ENCODE measurements around the gene ITPRIP. TPM values are rescaled to one million over a fixed set of nuclear protein-coding genes. Genes with fewer than 3 reads are reported as not detected.

The ITPRIP gene
- total RNA-seq, 2 experiments from 2014 or later = 15.6 to 16.6 TPM

DNA sequence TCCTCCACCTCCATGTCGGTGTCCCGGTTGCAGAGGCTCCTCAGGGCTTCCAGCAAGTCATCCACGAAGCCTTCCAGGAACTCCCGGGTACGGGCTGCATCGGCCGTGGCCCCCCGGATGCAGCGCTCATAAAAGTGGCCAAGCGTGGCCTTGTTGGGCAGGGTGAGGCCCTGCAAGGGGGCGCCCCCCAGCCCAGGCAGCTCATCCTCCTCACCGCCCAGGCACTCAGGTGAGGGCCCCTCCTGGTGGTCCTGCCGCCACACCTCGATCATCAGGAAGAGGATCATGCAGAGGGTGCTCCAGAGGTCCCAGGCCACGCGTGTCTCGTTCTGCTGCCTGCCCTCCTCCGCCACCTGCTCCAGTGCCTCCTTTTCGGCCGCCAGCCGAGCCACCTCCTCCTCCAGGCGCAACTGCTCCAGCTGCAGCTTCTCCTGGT lies 22.8 kb downstream of the ITPRIP start:
- Mint-ChIP-seq H3K36me3 (peaks cover 30% of the 10 kb centered on the region), H3K27ac (no peak overlapping the region), H3K4me1 (ENCODE audit: low read depth) (peaks cover 27% of the 10 kb centered on the region), H3K27me3 (no peaks in the 10 kb centered on the region), H3K9me3 (no peaks in the 10 kb centered on the region), H3K4me3 (no peak overlapping the region)
- ChIA-PET POLR2A (no interaction called here), CTCF (interaction anchor here (0.9 to 2.5 kb wide), 3 partner anchors 10 to 41 kb away, joined by 4 to 12 read pairs (median 4); no protein-coding TSS in a partner anchor)
- no peak for DNase-seq
- intact Hi-C loops (cut with micrococcal nuclease) = no loop called here

DNA sequence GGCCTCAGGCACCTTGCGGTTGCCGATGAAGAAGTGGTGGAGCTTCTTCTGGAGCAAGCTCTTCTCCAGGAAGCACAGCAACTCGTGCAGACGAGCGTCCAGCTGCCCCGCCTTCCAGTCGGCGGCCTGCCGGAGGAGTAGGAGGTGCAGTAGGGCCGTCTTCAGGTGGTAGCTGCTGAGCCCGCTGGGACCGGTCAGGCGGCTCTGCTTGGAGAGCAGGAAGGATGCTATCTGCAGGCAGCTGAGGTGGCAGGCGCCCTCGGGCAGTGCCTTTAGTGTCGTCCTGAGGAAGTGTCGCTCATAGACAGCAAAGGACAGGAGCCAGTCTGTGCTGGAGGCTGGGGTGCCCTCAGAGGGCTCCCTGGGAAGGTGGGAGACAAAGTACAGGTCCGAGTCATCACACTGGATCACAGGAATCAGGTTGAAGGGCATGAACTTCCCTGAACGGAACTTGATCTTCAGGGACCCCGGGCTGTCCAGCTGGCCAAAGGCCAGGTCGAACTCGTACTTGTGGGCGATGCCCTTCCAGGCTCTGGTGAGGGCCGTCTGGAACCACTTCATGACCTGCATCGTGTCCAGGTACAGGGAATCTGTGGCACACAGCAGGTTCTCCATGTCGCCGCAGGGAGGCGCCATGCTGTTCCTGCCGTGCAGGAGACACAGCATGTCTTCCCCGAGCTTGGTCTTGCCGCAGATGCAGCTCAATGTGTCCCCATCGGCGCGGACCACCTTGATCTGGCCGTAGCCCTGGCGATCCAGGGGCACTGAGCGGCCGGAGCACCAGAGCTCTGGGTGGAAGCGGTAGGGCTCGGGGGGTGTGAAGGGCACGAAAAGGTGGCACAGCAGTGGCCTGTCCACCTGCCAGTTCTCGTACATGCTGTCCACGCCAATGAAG lies 23.4 kb downstream of the ITPRIP start:
- Mint-ChIP-seq H3K27me3 (no peaks in the 10 kb centered on the region), H3K36me3 (peaks cover 30% of the 10 kb centered on the region), H3K9me3 (no peaks in the 10 kb centered on the region), H3K27ac (no peak overlapping the region), H3K4me3 (no peak overlapping the region), H3K4me1 (ENCODE audit: low read depth) (peaks cover 28% of the 10 kb centered on the region)
- POLR2A ChIA-PET = interaction anchor here (1.3 kb wide), 1 partner anchor 23 kb away, joined by 3 read pairs; the partner anchor contains the start of gene ITPRIP
- no peak for DNase-seq
- CTCF ChIA-PET = interaction anchor here (0.6 to 13.2 kb wide), 4 partner anchors 9 to 39 kb away, joined by 3 to 186 read pairs (median 8); partner anchors contain the start of gene CFAP58
- intact Hi-C loops (cut with micrococcal nuclease) = no loop called here

DNA sequence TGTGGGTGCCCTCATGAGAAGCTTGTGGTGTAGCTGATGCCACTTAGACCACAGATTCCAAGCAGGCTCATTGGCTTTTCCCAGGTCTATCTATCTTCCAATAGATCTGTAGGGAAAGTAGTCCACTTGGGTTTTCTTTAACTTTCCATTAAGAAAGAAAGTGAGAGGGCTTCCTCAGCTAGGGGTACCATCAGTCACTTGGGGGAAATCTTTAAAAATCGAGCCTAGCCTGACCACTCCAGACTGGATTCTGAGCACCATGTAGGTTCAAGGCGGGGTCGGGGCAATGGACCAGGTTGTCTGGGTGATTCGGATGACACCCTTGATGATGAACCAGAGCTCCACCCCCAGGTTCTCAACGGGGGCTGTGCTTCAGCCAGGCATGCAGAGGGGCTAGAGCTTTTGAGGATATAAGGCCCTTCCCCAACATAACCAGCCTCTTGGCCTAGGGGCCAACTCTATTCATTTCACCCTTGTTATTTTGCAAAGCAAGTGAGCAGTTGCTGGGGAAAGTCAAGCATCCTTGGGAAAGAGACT lies 27.0 kb downstream of the ITPRIP start:
- DNase-seq = no peak
- Mint-ChIP-seq H3K4me1 (ENCODE audit: low read depth) (peaks cover 42% of the 10 kb centered on the region), H3K4me3 (no peak overlapping the region), H3K9me3 (no peaks in the 10 kb centered on the region), H3K36me3 (peaks cover 27% of the 10 kb centered on the region), H3K27me3 (no peaks in the 10 kb centered on the region), H3K27ac (no peak overlapping the region)
- intact Hi-C loops (cut with micrococcal nuclease) = no loop called here
- POLR2A ChIA-PET = no interaction called here
- CTCF ChIA-PET = interaction anchor here (1.5 to 13.2 kb wide), 4 partner anchors 7 to 42 kb away, joined by 4 to 186 read pairs (median 6); partner anchors contain the start of gene CFAP58

DNA sequence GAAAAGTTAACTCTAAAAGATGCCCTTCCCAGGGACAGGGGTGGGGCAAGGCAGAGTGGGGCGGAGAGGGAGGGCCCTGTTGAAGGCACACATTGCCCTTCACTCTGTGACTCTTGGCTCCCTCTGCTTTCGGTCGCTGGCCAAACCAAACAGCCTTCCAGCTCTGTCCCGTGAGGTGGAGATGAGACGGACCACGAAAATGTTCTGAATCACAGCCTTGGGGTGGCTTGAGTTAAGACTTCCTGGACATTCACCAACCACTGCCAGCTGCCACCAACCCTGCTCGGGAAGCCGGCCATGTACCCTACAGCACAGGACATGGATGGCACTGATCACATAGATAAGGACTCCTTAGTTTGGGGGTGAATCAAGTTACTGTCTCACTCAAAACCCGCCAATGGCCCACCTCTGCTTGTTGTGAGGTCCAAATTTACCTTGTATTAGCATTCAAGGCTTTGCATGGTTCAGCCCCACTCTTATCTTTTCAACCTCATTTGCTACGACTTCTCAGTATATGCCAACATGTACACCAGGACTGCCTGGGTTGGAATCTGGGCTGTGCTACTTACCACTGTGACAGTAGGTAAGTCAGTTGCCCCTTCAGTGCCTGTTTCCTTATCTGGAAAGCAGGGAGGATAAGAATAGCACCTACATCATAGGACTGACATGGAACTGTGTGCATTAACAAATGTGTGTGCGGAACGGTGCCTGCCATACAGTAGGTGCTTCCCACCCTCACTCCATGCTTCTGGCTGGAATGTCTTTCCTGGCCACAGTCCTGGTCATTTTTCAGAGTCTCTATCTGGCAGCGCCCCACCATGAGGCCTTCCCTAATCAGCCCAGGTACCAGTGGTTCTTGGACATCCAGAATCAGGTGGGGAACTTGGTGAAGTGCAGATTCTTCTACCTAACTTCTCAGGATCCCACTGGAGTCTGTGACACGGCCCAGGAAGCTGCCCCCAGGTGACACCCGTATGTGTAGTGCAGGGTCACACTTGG lies 28.0 kb downstream of the ITPRIP start:
- H3K4me3 Mint-ChIP-seq = no peak overlapping the region
- H3K9me3 Mint-ChIP-seq = no peaks in the 10 kb centered on the region
- H3K27me3 Mint-ChIP-seq = peaks cover 5% of the 10 kb centered on the region
- H3K4me1 Mint-ChIP-seq (ENCODE audit: low read depth) = peaks cover 49% of the 10 kb centered on the region
- no peak for DNase-seq
- no peak overlapping the region for H3K27ac Mint-ChIP-seq
- POLR2A ChIA-PET = no interaction called here
- CTCF ChIA-PET = interaction anchor here (1.3 to 13.2 kb wide), 4 partner anchors 18 to 41 kb away, joined by 3 to 186 read pairs (median 6); no protein-coding TSS in a partner anchor
- peaks cover 24% of the 10 kb centered on the region for H3K36me3 Mint-ChIP-seq
- intact Hi-C loops (cut with micrococcal nuclease) = loop anchor here (2.0 kb wide), 1 partner anchor 41 kb away; the partner anchor contains the start of gene GSTO2

DNA sequence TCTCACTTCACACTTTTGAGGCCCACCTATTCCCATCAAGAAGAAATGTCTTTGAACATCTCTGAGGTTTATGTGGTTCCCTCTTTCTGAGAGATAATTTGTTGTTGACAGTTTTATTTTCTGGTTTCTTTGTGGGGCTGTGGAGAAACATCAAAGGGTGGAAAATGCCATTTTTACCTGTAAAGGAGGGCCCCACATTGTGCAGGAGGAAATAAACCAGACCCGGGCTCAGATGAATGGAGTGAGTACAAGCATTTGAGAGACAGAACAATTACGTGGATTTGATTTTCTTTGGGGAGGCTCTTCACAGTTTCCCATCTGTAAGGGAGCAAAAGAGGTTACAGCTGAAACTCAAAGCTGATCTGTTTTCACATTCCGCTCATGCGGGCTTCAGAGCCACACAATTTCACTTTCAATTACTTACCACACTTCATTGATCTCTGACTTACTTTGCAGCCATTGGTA lies 29.8 kb downstream of the ITPRIP start:
- ChIA-PET POLR2A (interaction anchor here (0.7 to 1.1 kb wide), 2 partner anchors 14 to 21 kb away, joined by 3 to 4 read pairs; no protein-coding TSS in a partner anchor), CTCF (interaction anchor here (1.4 to 13.2 kb wide), 5 partner anchors 16 to 45 kb away, joined by 4 to 186 read pairs (median 82); partner anchors contain the start of genes CFAP58 and ITPRIP)
- peaks cover 19% of the 10 kb centered on the region for H3K36me3 Mint-ChIP-seq
- H3K4me1 Mint-ChIP-seq (ENCODE audit: low read depth) = peaks cover 49% of the 10 kb centered on the region
- intact Hi-C loops (cut with micrococcal nuclease) = loop anchor here (1.0 to 2.0 kb wide), 3 partner anchors 21 to 40 kb away; partner anchors contain the start of genes GSTO2 and ITPRIP
- H3K9me3 Mint-ChIP-seq = no peaks in the 10 kb centered on the region
- H3K27ac Mint-ChIP-seq = peak overlapping the region; percentile 44
- H3K27me3 Mint-ChIP-seq = peaks cover 5% of the 10 kb centered on the region
- peak; percentile 54 for DNase-seq
- H3K4me3 Mint-ChIP-seq = no peak overlapping the region

DNA sequence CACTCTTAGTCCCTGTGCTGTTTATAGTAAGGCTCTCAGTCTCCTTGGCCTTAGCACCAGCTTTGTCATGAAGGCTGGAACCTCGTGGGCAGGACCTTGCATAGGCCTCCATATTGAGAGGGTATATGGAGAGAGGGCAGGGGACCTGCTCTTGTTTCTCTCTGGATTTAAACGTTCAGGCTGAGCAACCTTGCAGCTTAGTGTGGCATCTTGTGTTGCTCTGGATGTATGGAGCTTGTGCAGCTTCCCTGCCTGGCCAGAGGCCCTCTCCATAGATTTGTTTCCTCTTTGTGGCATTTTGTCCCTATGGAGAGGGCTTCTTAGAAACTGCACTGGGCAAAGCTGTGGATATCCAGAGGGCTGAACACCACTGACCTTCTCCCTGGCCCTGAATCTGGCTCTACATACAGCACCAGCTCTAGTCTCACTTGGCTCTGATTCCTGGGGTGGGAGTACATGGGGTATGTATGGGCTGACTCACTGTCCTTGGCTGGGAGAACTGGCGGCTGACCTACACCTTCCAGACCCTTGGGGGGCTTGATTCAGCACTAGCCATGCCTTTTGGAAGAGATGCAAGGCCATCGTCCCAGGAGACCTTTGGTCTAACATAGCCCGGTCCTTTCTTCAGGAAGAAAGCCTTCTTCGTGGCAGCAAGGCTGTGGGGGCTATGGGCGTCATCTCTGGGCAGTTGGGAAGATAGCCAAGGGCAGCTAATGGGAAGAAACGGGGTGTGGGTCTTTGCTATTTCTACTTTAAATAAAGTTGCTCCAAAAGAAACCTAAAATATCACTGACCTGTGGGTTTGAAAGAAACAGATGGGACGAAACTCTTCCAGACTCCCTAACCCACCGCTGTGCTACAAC lies 30.5 kb downstream of the ITPRIP start:
- Mint-ChIP-seq H3K36me3 (peaks cover 13% of the 10 kb centered on the region), H3K4me1 (ENCODE audit: low read depth) (peaks cover 49% of the 10 kb centered on the region), H3K27me3 (peaks cover 5% of the 10 kb centered on the region), H3K9me3 (no peaks in the 10 kb centered on the region), H3K27ac (peak overlapping the region; percentile 44), H3K4me3 (no peak overlapping the region)
- ChIA-PET POLR2A (interaction anchor here (0.8 to 2.9 kb wide), 3 partner anchors 31 to 42 kb away, joined by 3 to 17 read pairs (median 13); partner anchors contain the start of genes GSTO2 and ITPRIP), CTCF (interaction anchor here (3.4 to 13.2 kb wide), 7 partner anchors 14 to 46 kb away, joined by 23 to 186 read pairs (median 43); partner anchors contain the start of genes CFAP58 and ITPRIP)
- DNase-seq = no peak
- intact Hi-C loops (cut with micrococcal nuclease) = loop anchor here (1.0 to 2.0 kb wide), 3 partner anchors 21 to 39 kb away; partner anchors contain the start of genes GSTO2 and ITPRIP

DNA sequence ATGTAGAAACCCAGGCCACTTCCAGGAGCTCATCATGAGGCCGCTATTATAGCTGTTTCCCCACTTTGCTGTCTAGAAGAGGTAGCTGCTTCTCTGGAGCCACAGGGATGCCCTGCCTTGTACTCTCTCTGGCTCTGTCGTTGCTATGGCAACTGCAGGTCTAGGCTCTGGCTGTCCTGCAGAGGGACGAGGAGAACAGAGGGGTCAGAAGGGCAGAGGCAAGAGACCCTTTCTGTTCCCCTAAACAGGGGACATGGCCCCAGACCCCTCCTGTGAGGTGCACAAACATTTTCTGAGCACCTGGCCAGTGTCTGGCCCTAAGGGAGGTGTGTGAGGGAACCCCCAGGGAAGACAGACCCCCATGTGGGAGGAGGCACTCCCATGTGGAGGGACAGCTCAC lies 31.4 kb downstream of the ITPRIP start:
- intact Hi-C loops (cut with micrococcal nuclease) = no loop called here
- ChIA-PET POLR2A (interaction anchor here (0.8 to 2.9 kb wide), 3 partner anchors 32 to 43 kb away, joined by 3 to 17 read pairs (median 13); partner anchors contain the start of genes GSTO2 and ITPRIP), CTCF (interaction anchor here (1.3 to 13.2 kb wide), 8 partner anchors 12 to 47 kb away, joined by 5 to 186 read pairs (median 41); partner anchors contain the start of genes CFAP58 and ITPRIP)
- peaks cover 2% of the 10 kb centered on the region for H3K9me3 Mint-ChIP-seq
- H3K27me3 Mint-ChIP-seq = peaks cover 5% of the 10 kb centered on the region
- H3K36me3 Mint-ChIP-seq = peaks cover 6% of the 10 kb centered on the region
- H3K4me3 Mint-ChIP-seq = no peak overlapping the region
- no peak overlapping the region for H3K27ac Mint-ChIP-seq
- H3K4me1 Mint-ChIP-seq (ENCODE audit: low read depth) = peaks cover 41% of the 10 kb centered on the region
- no peak for DNase-seq

DNA sequence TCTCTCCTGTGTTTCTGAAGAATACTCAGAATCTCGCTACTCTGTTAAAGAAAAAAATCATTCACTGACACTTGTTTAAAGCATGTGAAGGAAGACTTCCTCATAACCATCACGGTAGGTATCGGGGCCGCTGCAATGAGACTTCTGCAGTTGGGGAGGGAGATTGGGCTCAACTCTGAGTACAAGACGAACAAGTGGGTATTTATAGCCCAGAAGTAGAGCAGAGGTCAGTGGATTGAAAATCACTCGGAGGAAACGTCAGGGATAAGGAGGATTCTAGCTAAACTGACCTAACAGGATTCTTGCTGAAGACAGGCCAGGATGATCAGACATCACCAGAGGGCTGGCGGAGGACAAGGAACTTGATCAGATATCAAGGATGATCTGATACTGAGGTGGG lies 33.3 kb downstream of the ITPRIP start:
- H3K27ac Mint-ChIP-seq = no peak overlapping the region
- intact Hi-C loops (cut with micrococcal nuclease) = loop anchor here (1.0 to 2.0 kb wide), 2 partner anchors 14 to 45 kb away; no protein-coding TSS in a partner anchor
- peaks cover 45% of the 10 kb centered on the region for H3K4me1 Mint-ChIP-seq (ENCODE audit: low read depth)
- peaks cover 3% of the 10 kb centered on the region for H3K9me3 Mint-ChIP-seq
- ChIA-PET POLR2A (interaction anchor here (2.8 to 2.9 kb wide), 2 partner anchors 34 to 45 kb away, joined by 13 to 17 read pairs; partner anchors contain the start of gene ITPRIP), CTCF (interaction anchor here (0.8 to 13.2 kb wide), 17 partner anchors 9 to 77 kb away, joined by 3 to 186 read pairs (median 11); partner anchors contain the start of genes CFAP58 and ITPRIP)
- no peak for DNase-seq
- peaks cover 5% of the 10 kb centered on the region for H3K27me3 Mint-ChIP-seq
- no peak overlapping the region for H3K4me3 Mint-ChIP-seq
- no peaks in the 10 kb centered on the region for H3K36me3 Mint-ChIP-seq

DNA sequence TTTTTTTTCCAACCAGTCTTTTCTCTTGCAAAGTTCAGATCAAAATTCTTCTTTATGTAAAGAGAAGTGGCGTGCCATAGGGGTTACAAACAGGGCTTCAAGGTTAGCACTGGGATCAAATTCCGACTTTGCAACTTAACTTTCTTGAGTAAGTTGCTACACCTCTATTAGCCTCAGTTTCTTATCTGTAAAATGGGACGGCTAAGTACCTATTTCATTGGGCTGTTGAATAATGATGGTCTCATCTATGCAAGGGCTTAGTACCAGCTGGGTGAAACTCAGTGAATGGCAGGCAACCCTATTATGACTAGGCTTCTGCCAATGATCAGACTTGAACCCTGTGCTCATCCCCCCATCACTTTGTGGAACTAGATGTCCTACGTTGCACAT lies 33.9 kb downstream of the ITPRIP start:
- POLR2A ChIA-PET = no interaction called here
- DNase-seq = no peak
- Mint-ChIP-seq H3K27me3 (peaks cover 5% of the 10 kb centered on the region), H3K36me3 (no peaks in the 10 kb centered on the region), H3K9me3 (peaks cover 3% of the 10 kb centered on the region), H3K27ac (no peak overlapping the region), H3K4me3 (no peak overlapping the region), H3K4me1 (ENCODE audit: low read depth) (peaks cover 40% of the 10 kb centered on the region)
- CTCF ChIA-PET = interaction anchor here (1.1 to 13.2 kb wide), 10 partner anchors 8 to 49 kb away, joined by 4 to 186 read pairs (median 36); partner anchors contain the start of genes CFAP58 and ITPRIP
- intact Hi-C loops (cut with micrococcal nuclease) = loop anchor here (2.0 kb wide), 1 partner anchor 14 kb away; no protein-coding TSS in a partner anchor
